ENCODE measurements around the gene ATMIN.

Gene ATMIN

GRCh38 chr16:80996688-80997138 is 38.9 kb upstream of the ATMIN start:
- no peaks in the 10 kb centered on the region for H3K36me3 ChIP-seq
- no peak overlapping the region for H3K4me3 ChIP-seq (ENCODE audit: low read depth, low read length)
- TF ChIP-seq CTCF (IDR thresholded peaks at IDR 0.05; ENCODE audit: low read depth, low read length), result no peak
- DNase-seq, result no peak
- no peak overlapping the region for H3K27ac ChIP-seq
- no peaks in the 10 kb centered on the region for H3K9me3 ChIP-seq (ENCODE audit: severe bottlenecking)
- no peaks in the 10 kb centered on the region for H3K27me3 ChIP-seq (ENCODE audit: insufficient read depth, low read depth, severe bottlenecking)

GRCh38 chr16:80997139-80997798 is 38.4 kb upstream of the ATMIN start:
- no peak for DNase-seq
- Histone ChIP-seq H3K27me3 (ENCODE audit: insufficient read depth, low read depth, severe bottlenecking) (no peaks in the 10 kb centered on the region), H3K27ac (no peak overlapping the region), H3K36me3 (no peaks in the 10 kb centered on the region), H3K9me3 (ENCODE audit: severe bottlenecking) (no peaks in the 10 kb centered on the region), H3K4me3 (ENCODE audit: low read depth, low read length) (no peak overlapping the region)
- TF ChIP-seq CTCF (IDR thresholded peaks at IDR 0.05; ENCODE audit: low read depth, low read length), result no peak

GRCh38 chr16:80997964-80998620 is 37.5 kb upstream of the ATMIN start:
- no peak for DNase-seq
- TF ChIP-seq CTCF (IDR thresholded peaks at IDR 0.05; ENCODE audit: low read depth, low read length), result no peak
- no peaks in the 10 kb centered on the region for H3K27me3 ChIP-seq (ENCODE audit: insufficient read depth, low read depth, severe bottlenecking)
- no peaks in the 10 kb centered on the region for H3K36me3 ChIP-seq
- H3K9me3 ChIP-seq (ENCODE audit: severe bottlenecking), result no peaks in the 10 kb centered on the region
- H3K27ac ChIP-seq, result no peak overlapping the region
- no peak overlapping the region for H3K4me3 ChIP-seq (ENCODE audit: low read depth, low read length)

DNA sequence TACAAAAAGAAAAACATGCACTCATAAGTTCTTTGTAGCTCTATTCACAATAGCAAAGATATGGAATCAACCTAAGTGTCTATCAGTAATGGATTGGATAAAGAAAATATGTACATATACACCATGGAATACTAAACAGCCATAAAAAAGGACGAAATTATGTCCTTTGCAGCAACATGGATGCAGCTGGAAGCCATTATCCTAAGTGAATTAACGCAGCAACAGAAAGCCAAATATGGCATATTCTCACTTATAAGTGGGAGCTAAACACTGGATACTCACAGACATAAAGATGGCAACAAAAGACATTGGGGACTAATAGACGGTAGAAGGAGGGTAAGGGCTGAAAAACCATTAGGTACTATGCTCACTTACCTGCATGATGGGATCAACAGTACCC is 34.8 kb upstream of the ATMIN start:
- H3K27me3 ChIP-seq (ENCODE audit: insufficient read depth, low read depth, severe bottlenecking), result no peaks in the 10 kb centered on the region
- no peaks in the 10 kb centered on the region for H3K9me3 ChIP-seq (ENCODE audit: severe bottlenecking)
- no peak overlapping the region for H3K4me3 ChIP-seq (ENCODE audit: low read depth, low read length)
- no peak for DNase-seq
- no peaks in the 10 kb centered on the region for H3K36me3 ChIP-seq
- no peak overlapping the region for H3K27ac ChIP-seq
- no peak for TF ChIP-seq CTCF (IDR thresholded peaks at IDR 0.05; ENCODE audit: low read depth, low read length)

DNA sequence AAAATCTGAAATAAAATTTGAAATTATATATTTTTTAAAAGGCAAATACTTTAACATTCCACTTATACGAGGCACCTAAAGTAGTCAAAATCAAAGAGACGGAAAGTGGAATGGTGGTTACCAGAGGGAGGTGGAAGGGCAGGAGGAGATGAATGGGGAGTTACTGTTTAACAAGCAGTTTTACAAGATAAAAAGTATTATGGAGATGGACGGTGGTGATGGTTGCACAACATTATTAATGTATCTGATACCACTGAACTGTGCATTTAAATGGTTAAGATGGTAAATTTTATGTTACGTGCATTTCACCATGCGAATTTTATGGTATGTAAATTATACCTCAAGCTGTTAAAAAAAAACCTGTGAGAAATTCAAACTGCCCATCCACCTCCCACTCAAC is 34.3 kb upstream of the ATMIN start:
- Histone ChIP-seq H3K36me3 (no peaks in the 10 kb centered on the region), H3K9me3 (ENCODE audit: severe bottlenecking) (no peaks in the 10 kb centered on the region), H3K27me3 (ENCODE audit: insufficient read depth, low read depth, severe bottlenecking) (no peaks in the 10 kb centered on the region), H3K4me3 (ENCODE audit: low read depth, low read length) (no peak overlapping the region), H3K27ac (no peak overlapping the region)
- TF ChIP-seq CTCF (IDR thresholded peaks at IDR 0.05; ENCODE audit: low read depth, low read length), result no peak
- DNase-seq, result no peak

Measured in WERI-Rb-1 (cell line).